ENCODE measurements around the gene SCG3.

Gene SCG3

GRCh38 chr15:51766341-51766740, 85.0 kb downstream of the SCG3 start:
- no peak for DNase-seq (ENCODE audit: low spot score)
- no peak for TF ChIP-seq CTCF (IDR thresholded peaks at IDR 0.05; ENCODE audit: extremely low read depth, insufficient read depth, missing control alignments)
- in situ Hi-C loops (cut with MboI; ENCODE audit: low pct_unique_long_range_greater_than_20kb, low sequenced_read_pairs, unreplicated experiment), result no loop called here

- in situ Hi-C loops (cut with MboI; ENCODE audit: low pct_unique_long_range_greater_than_20kb, low sequenced_read_pairs, unreplicated experiment), result no loop called here
- TF ChIP-seq CTCF (IDR thresholded peaks at IDR 0.05; ENCODE audit: extremely low read depth, insufficient read depth, missing control alignments), result no peak
- DNase-seq (ENCODE audit: low spot score), result no peak
Measured at GRCh38 chr15:51768018-51768417, 86.7 kb downstream of the SCG3 start.

Measured in GM13977 (cell line).